Measurements from ENCODE around the gene RAB1B.

The RAB1B gene

DNA sequence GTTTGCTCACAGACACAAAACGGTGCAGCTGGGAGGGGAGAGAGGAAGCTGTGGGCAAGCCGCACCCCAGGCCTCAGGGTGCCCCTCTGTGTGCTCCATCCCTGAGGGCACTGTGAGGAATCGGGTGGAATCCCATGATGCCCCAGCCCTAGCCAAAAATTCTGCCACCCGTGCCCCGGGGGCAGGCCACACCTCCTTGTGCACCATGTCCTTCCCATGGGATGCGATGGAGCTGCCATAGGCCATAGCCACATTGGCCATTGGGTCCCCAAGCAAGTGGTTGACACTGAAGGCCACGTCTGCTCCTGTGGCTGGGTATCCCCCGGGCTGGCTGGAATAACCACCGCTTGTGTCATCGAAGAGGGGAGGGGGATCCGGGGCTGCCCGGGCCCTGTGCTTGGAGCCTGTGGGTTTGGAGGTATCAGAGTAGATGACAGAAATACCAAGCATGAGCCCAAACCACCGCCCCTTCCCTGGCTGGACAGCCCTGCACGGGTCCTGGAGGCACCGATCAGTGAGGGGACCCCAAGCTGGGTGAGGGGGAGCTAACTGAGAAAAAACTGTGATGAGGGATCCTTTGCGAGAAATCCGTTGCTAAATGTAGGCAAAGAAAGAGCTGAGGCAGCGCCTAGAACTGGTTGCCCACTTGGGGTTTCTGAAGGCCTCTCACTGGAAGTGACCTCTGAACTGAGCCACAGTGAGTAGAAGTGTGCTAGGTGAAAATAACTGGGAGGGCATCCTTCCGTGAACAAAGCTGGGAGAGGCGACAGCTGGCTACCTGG, 19.6 kb downstream of the RAB1B start:
- Mint-ChIP-seq H3K27ac (peak overlapping the region; percentile 64 to 89 (median 87)), H3K4me1 (peaks cover 20% of the 10 kb centered on the region), H3K4me3 (peak overlapping the region; percentile 86 to 98 (median 92)), H3K36me3 (ENCODE audit: low read depth) (no peaks in the 10 kb centered on the region), H3K9me3 (no peaks in the 10 kb centered on the region), H3K27me3 (ENCODE audit: low read depth) (peaks cover 34% of the 10 kb centered on the region)
- TF ChIP-seq CTCF (IDR thresholded peaks at IDR 0.05; ENCODE audit: unreplicated experiment in 3 of 3), result no peak

DNA sequence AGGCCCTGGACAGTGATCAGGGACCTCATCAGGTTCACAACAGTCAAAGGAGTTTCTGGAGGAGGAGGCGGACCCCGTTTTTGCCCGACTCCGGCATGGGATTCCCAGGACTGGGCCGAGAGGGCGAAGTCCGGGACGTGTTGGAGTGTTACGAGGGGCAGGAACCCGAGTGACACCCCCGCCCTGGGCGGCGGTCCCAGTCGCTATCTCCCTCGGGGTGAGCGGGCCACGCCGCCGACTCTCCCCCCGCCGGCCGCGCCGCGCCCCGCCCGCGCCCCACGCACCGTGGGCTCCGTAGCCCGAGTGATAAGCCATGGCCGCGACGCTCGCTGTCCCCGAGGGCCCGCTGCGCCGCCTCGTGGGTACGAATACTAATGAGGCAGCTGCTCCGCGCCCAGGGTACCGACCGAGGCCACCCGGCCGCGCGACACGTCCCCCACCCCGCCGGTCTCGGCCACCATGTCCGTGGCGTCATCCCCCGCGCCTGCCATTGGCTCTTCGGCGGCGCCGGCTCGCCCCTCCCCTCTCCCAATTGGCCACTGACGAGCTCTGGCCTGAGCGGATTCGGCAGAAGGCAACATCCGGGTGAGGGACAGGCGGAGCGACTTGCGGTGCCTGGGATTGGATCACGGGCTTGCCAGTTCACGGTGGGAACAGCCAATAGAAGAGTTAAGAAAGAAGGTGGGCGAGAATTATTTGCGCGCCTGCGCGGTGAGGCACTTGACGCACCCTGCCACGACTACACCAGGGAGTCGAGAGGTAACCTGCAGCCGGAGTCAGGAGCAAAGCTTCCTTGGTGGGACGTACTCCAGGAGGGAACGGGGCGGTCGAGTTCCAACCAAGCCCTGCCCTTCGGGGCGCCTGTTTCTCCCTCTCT, 20.5 kb downstream of the RAB1B start, which contains the start of gene YIF1A:
Gene YIF1A (minus strand): TSS at position 473 of the 877 bp plus-strand sequence. CDS start 158 bp downstream, at position 315.
- Mint-ChIP-seq H3K4me3 (peak within 1 kb of the TSS; percentile 86 to 98 (median 92)), H3K36me3 (ENCODE audit: low read depth) (no peaks in the 10 kb centered on the region), H3K27me3 (ENCODE audit: low read depth) (peaks cover 42% of the 10 kb centered on the region), H3K4me1 (peaks cover 20% of the 10 kb centered on the region), H3K9me3 (no peaks in the 10 kb centered on the region), H3K27ac (peak within 1 kb of the TSS; percentile 93 to 96 (median 94))
- no peak for TF ChIP-seq CTCF (IDR thresholded peaks at IDR 0.05; ENCODE audit: unreplicated experiment in 3 of 3)

DNA sequence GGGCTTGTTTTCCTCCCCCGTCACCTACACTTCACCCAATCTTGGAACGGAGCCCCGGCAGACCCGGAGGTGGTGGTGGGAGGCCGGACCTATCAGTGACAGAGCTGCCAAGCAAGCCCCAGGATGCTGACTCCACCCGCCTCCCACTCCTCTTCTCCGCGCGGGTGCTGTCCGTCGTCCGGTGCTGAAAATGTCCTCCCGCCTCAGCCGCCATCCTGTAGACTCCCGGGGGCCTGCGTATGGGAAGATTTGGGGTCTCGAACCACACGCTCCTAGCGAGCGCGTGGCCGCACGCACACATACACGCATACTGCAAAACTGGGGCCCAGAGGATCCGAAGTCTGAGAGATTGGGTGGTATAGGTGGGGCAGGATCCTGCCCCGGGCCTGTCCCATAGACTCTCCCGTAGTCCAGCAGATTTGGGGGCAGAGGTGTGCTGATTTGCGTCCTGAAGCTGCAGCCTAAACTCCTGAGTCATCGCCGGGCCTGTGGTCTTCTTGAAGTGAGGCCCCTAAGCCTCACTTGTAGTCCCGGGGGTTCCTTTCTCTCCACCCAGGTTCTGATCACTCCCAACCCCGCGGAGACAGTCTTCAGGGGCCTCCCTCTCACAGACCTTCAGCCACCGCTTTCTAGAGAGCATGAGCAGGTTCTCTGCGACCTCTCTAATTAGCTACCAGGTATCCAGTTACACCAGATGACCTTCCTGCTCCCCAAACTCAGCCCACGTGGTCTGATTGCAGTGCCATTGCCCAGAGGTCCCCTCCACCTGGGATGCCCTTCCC, 21.3 kb downstream of the RAB1B start:
- Mint-ChIP-seq H3K27me3 (ENCODE audit: low read depth) (peaks cover 49% of the 10 kb centered on the region), H3K36me3 (ENCODE audit: low read depth) (no peaks in the 10 kb centered on the region), H3K4me3 (peak overlapping the region; percentile 86 to 92 (median 89)), H3K27ac (peak overlapping the region; percentile 93 to 96 (median 94)), H3K9me3 (no peaks in the 10 kb centered on the region), H3K4me1 (peaks cover 20% of the 10 kb centered on the region)
- TF ChIP-seq CTCF (IDR thresholded peaks at IDR 0.05; ENCODE audit: unreplicated experiment in 3 of 3), result no peak

GRCh38 chr11:66290330-66290621, 21.8 kb downstream of the RAB1B start:
- TF ChIP-seq CTCF (IDR thresholded peaks at IDR 0.05; ENCODE audit: unreplicated experiment in 3 of 3), result no peak
- H3K4me3 Mint-ChIP-seq, result peak overlapping the region; percentile 86 to 92 (median 89)
- peaks cover 49% of the 10 kb centered on the region for H3K27me3 Mint-ChIP-seq (ENCODE audit: low read depth)
- no peaks in the 10 kb centered on the region for H3K9me3 Mint-ChIP-seq
- H3K4me1 Mint-ChIP-seq, result peaks cover 20% of the 10 kb centered on the region
- H3K27ac Mint-ChIP-seq, result peak overlapping the region in 2 of 3 experiments; percentile 8 to 18
- H3K36me3 Mint-ChIP-seq (ENCODE audit: low read depth), result no peaks in the 10 kb centered on the region

- peaks cover 55% of the 10 kb centered on the region for H3K27me3 Mint-ChIP-seq (ENCODE audit: low read depth)
- peaks cover 20% of the 10 kb centered on the region for H3K4me1 Mint-ChIP-seq
- no peaks in the 10 kb centered on the region for H3K36me3 Mint-ChIP-seq (ENCODE audit: low read depth)
- no peak overlapping the region for H3K27ac Mint-ChIP-seq
- no peaks in the 10 kb centered on the region for H3K9me3 Mint-ChIP-seq
- H3K4me3 Mint-ChIP-seq, result peak overlapping the region; percentile 86 to 92 (median 89)
- TF ChIP-seq CTCF (IDR thresholded peaks at IDR 0.05; ENCODE audit: unreplicated experiment in 3 of 3), result no peak
Observed at GRCh38 chr11:66291303-66291705, 22.9 kb downstream of the RAB1B start.
